Fibroblast of lung (primary cell): ENCODE results near the gene FIBP. TPM values are rescaled to one million over a fixed set of nuclear protein-coding genes. Genes with fewer than 3 reads are reported as not detected.
A peak's percentile ranks its signal among the peaks of the same experiment; 100 is the strongest.

ENCODE experiments used
- DNase-seq, 2 donors: peaks; one replicate each; pipeline versions ENCODE4 v3.0.0 to v3.0.0-alpha.2; 2010; ENCODE audit warnings: low read depth in 2 of 2
- H2AFZ ChIP-seq: 2 replicates; pipeline ENCODE4 v1.5.1; 2012; ENCODE audit warnings: low read length, control low read depth, inconsistent platforms
- H3K27ac ChIP-seq: 2 replicates; pipeline ENCODE4 v1.5.1; 2011; ENCODE audit warnings: low read length, control low read depth; ENCODE audit not compliant: insufficient read depth
- H3K27me3 ChIP-seq: 2 replicates; pipeline ENCODE4 v1.5.1; 2011; ENCODE audit warnings: mild to moderate bottlenecking, low read length; ENCODE audit not compliant: control insufficient read depth, insufficient read depth
- H3K36me3 ChIP-seq: 2 replicates; pipeline ENCODE4 v1.5.1; 2011; ENCODE audit warnings: low read length; ENCODE audit not compliant: control insufficient read depth, insufficient read depth
- H3K4me1 ChIP-seq: 2 replicates; pipeline ENCODE4 v1.5.1; 2011; ENCODE audit warnings: low read length; ENCODE audit not compliant: control insufficient read depth, insufficient read depth; ENCODE audit errors: extremely low read depth
- H3K4me2 ChIP-seq: 2 replicates; pipeline ENCODE4 v1.5.1; 2011; ENCODE audit warnings: low read length, control low read depth; ENCODE audit not compliant: insufficient read depth; ENCODE audit errors: extremely low read depth
- H3K4me3 ChIP-seq, 4 experiments: fragments of 200-600 bp in 1 of 4; sonication (generic) in 1 of 4; replicated peaks in 1 of 4; 2 replicates each; pipeline ENCODE4 v1.5.1; 2011 to 2016; ENCODE audit warnings: low read length in 4 of 4, low read depth in 3 of 4, mild to moderate bottlenecking in 3 of 4, control low read depth in 2 of 4, inconsistent platforms in 1 of 4, mixed read lengths in 1 of 4; ENCODE audit not compliant: insufficient read depth in 1 of 4; ENCODE audit errors: control extremely low read depth in 1 of 4
- H3K79me2 ChIP-seq: 2 replicates; pipeline ENCODE4 v1.5.1; 2012; ENCODE audit warnings: mild to moderate bottlenecking, low read length, inconsistent platforms; ENCODE audit not compliant: control insufficient read depth, insufficient read depth
- H3K9ac ChIP-seq: 2 replicates; pipeline ENCODE4 v1.5.1; 2011; ENCODE audit warnings: mild to moderate bottlenecking, low read length, control low read depth; ENCODE audit not compliant: insufficient read depth
- H3K9me3 ChIP-seq: 2 replicates; pipeline ENCODE4 v1.5.1; 2012; ENCODE audit warnings: low read depth, low read length; ENCODE audit not compliant: control insufficient read depth, insufficient read depth
- H4K20me1 ChIP-seq: 2 replicates; pipeline ENCODE4 v1.5.1; 2011; ENCODE audit warnings: low read length; ENCODE audit not compliant: control insufficient read depth, insufficient read depth; ENCODE audit errors: extremely low read depth
- CTCF ChIP-seq, 2 donors: IDR thresholded peaks in 1 of 2; conservative IDR thresholded peaks in 1 of 2; 1 replicate in 1 of 2; 2 replicates in 1 of 2; pipeline ENCODE4 v1.5.1; 2011 to 2012; ENCODE audit warnings: low read length in 2 of 2, control low read depth in 1 of 2, inconsistent platforms in 1 of 2, low read depth in 1 of 2, mild to moderate bottlenecking in 1 of 2
- EZH2 ChIP-seq: IDR thresholded peaks from 2 replicates; pipeline ENCODE4 v1.5.1; 2012; ENCODE audit warnings: low read length, control low read depth, mild to moderate bottlenecking; ENCODE audit errors: missing control alignments
- polyA plus RNA-seq, 2 donors: library from polyadenylated mRNA; depleted of rRNA in 1 of 2; stranded (reverse) in 1 of 2; unstranded in 1 of 2; fragments of >200 nt; gene quantifications; 2 replicates each; pipeline ENCODE4 v1.2.1, GENCODE V29; 2011 to 2012; ENCODE audit warnings: missing spikeins in 1 of 2
- total RNA-seq: library from RNA; depleted of rRNA; stranded (reverse); fragments of >200 nt; gene quantifications from 2 replicates; pipeline ENCODE4 v1.2.1, GENCODE V29; 2014

Gene FIBP
- total and polyA plus RNA-seq, 2 donors (not counting 1 experiment from before 2014, with no cell fraction given): 81.0 to 168 TPM

- no peaks in the 10 kb centered on the region for H4K20me1 ChIP-seq
- H3K4me3 ChIP-seq: peak overlapping the region; percentile 24 to 74 (median 56)
- no peak for DNase-seq
- no peak overlapping the region for H3K9ac ChIP-seq
- no peak overlapping the region for H3K27ac ChIP-seq
- peak overlapping the region; percentile 49 for H2AFZ ChIP-seq
- H3K9me3 ChIP-seq: no peaks in the 10 kb centered on the region
- H3K4me2 ChIP-seq: peak overlapping the region; percentile 68
- peaks cover 20% of the 10 kb centered on the region for H3K27me3 ChIP-seq
- H3K79me2 ChIP-seq: no peaks in the 10 kb centered on the region
- H3K36me3 ChIP-seq: no peaks in the 10 kb centered on the region
- H3K4me1 ChIP-seq: peaks cover 5% of the 10 kb centered on the region
- TF ChIP-seq CTCF (conservative IDR thresholded peaks at IDR 0.05 in 1 of 2, IDR thresholded peaks at IDR 0.05 in 1 of 2; ENCODE audit: low read depth in 1 of 2, low read length in 2 of 2) (no peak), EZH2 (no peak)
These were observed 54.1 kb downstream of the FIBP start for GRCh38 chr11:65834202-65834601.

Other genes starting within 250 kb of the FIBP start
- gene RELA, start 225.6 kb downstream of the FIBP start, total RNA-seq: 13.9 and 15.7 TPM in 2 replicates
- gene RELA, start 225.6 kb downstream of the FIBP start, polyA plus RNA-seq: 23.0 and 31.8 TPM in 2 replicates
- 31.3 and 50.4 TPM in 2 replicates for gene KAT5, start 176.2 kb downstream of the FIBP start, total RNA-seq
- 27.8 and 34.0 TPM in 2 replicates for gene KAT5, start 176.2 kb downstream of the FIBP start, polyA plus RNA-seq
- gene RNASEH2C, start 167.7 kb downstream of the FIBP start, total RNA-seq: 19.5 and 29.1 TPM in 2 replicates
- gene RNASEH2C, start 167.7 kb downstream of the FIBP start, polyA plus RNA-seq: 12.6 and 17.9 TPM in 2 replicates
- gene AP5B1, start 107.5 kb downstream of the FIBP start, total RNA-seq: 5.1 and 6.3 TPM in 2 replicates
- gene AP5B1, start 107.5 kb downstream of the FIBP start, polyA plus RNA-seq: 1.6 and 2.0 TPM in 2 replicates
- not detected in 2 replicates for gene OVOL1, start 101.4 kb downstream of the FIBP start, total RNA-seq
- not detected in 2 replicates for gene OVOL1, start 101.4 kb downstream of the FIBP start, polyA plus RNA-seq
- gene SNX32, start 54.5 kb downstream of the FIBP start, total RNA-seq: 2.3 and 3.1 TPM in 2 replicates
- 0.33 and 0.66 TPM in 2 replicates for gene SNX32, start 54.5 kb downstream of the FIBP start, polyA plus RNA-seq
- 486 and 680 TPM in 2 replicates for gene CFL1, start 30.3 kb downstream of the FIBP start, total RNA-seq
- 1,603 and 2,451 TPM in 2 replicates for gene CFL1, start 30.3 kb downstream of the FIBP start, polyA plus RNA-seq
- gene MUS81, start 28.0 kb downstream of the FIBP start, total RNA-seq: 38.8 and 56.8 TPM in 2 replicates
- gene MUS81, start 28.0 kb downstream of the FIBP start, polyA plus RNA-seq: 18.7 and 23.6 TPM in 2 replicates
- 48.0 and 74.0 TPM in 2 replicates for gene EFEMP2, start 15.7 kb downstream of the FIBP start, total RNA-seq
- gene EFEMP2, start 15.7 kb downstream of the FIBP start, polyA plus RNA-seq: 156 and 161 TPM in 2 replicates
- not detected in 2 replicates for gene CTSW, start 8.6 kb downstream of the FIBP start, total RNA-seq
- 0.10 TPM in 1 of 2 replicates, not detected in the other for gene CTSW, start 8.6 kb downstream of the FIBP start, polyA plus RNA-seq
- 83.7 and 118 TPM in 2 replicates for gene CCDC85B, start 2.2 kb upstream of the FIBP start, total RNA-seq
- gene CCDC85B, start 2.2 kb upstream of the FIBP start, polyA plus RNA-seq: 18.1 and 20.6 TPM in 2 replicates
- 7.4 and 8.8 TPM in 2 replicates for gene FOSL1, start 11.9 kb upstream of the FIBP start, total RNA-seq
- 3.5 and 26.9 TPM in 2 replicates for gene FOSL1, start 11.9 kb upstream of the FIBP start, polyA plus RNA-seq
- gene C11orf68, start 30.6 kb upstream of the FIBP start, total RNA-seq: 18.0 and 26.6 TPM in 2 replicates
- gene C11orf68, start 30.6 kb upstream of the FIBP start, polyA plus RNA-seq: 27.6 and 57.2 TPM in 2 replicates
- gene DRAP1, start 31.0 kb upstream of the FIBP start, total RNA-seq: 155 and 300 TPM in 2 replicates
- 130 and 275 TPM in 2 replicates for gene DRAP1, start 31.0 kb upstream of the FIBP start, polyA plus RNA-seq
- 0.17 TPM in 1 of 2 replicates, not detected in the other for gene TSGA10IP, start 57.0 kb upstream of the FIBP start, total RNA-seq
- 0.06 TPM in 1 of 2 replicates, not detected in the other for gene TSGA10IP, start 57.0 kb upstream of the FIBP start, polyA plus RNA-seq
- 39.0 and 43.3 TPM in 2 replicates for gene SART1, start 73.3 kb upstream of the FIBP start, total RNA-seq
- 17.4 and 23.9 TPM in 2 replicates for gene SART1, start 73.3 kb upstream of the FIBP start, polyA plus RNA-seq
- gene EIF1AD, start 113.7 kb upstream of the FIBP start, total RNA-seq: 23.4 and 23.5 TPM in 2 replicates
- 26.2 and 30.0 TPM in 2 replicates for gene EIF1AD, start 113.7 kb upstream of the FIBP start, polyA plus RNA-seq
- 18.5 and 19.0 TPM in 2 replicates for gene BANF1, start 114.0 kb upstream of the FIBP start, total RNA-seq
- 156 and 269 TPM in 2 replicates for gene BANF1, start 114.0 kb upstream of the FIBP start, polyA plus RNA-seq
- 1.8 and 11.1 TPM in 2 replicates for gene CST6, start 123.5 kb upstream of the FIBP start, total RNA-seq
- gene CST6, start 123.5 kb upstream of the FIBP start, polyA plus RNA-seq: 0.41 and 0.76 TPM in 2 replicates
- not detected in 2 replicates for gene CATSPER1, start 138.0 kb upstream of the FIBP start, total RNA-seq
- 0.28 TPM in 1 of 2 replicates, not detected in the other for gene CATSPER1, start 138.0 kb upstream of the FIBP start, polyA plus RNA-seq
- gene GAL3ST3, start 160.7 kb upstream of the FIBP start, total RNA-seq: under 0.01 TPM in 1 of 2 replicates, not detected in the other
- not detected in 2 replicates for gene GAL3ST3, start 160.7 kb upstream of the FIBP start, polyA plus RNA-seq
- 108 TPM in 2 replicates for gene SF3B2, start 163.9 kb upstream of the FIBP start, total RNA-seq
- gene SF3B2, start 163.9 kb upstream of the FIBP start, polyA plus RNA-seq: 87.7 and 122 TPM in 2 replicates
- gene PACS1, start 181.8 kb upstream of the FIBP start, total RNA-seq: 16.4 and 25.9 TPM in 2 replicates
- gene PACS1, start 181.8 kb upstream of the FIBP start, polyA plus RNA-seq: 27.7 and 28.5 TPM in 2 replicates